ENCODE data around the gene KRT80. TPM values are rescaled to one million over a fixed set of nuclear protein-coding genes. Genes with fewer than 3 reads are reported as not detected.
A peak's percentile ranks its signal among the peaks of the same experiment; 100 is the strongest.

Gene KRT80
- total RNA-seq, 1 donor, result 1.3 TPM

- DNase-seq (ENCODE audit: low read depth), result no peak
- H3K4me3 ChIP-seq (ENCODE audit: low read depth, low read length), result no peak overlapping the region
- TF ChIP-seq CTCF (IDR thresholded peaks at IDR 0.05; ENCODE audit: insufficient read depth, low read depth, low read length), result no peak
Measured at GRCh38 chr12:52126050-52126604, 65.7 kb downstream of the KRT80 start.

- no peak for TF ChIP-seq CTCF (IDR thresholded peaks at IDR 0.05; ENCODE audit: insufficient read depth, low read depth, low read length)
- no peak for DNase-seq (ENCODE audit: low read depth)
- no peak overlapping the region for H3K4me3 ChIP-seq (ENCODE audit: low read depth, low read length)
Measured at GRCh38 chr12:52125476-52125900, 66.3 kb downstream of the KRT80 start.

- no peak overlapping the region for H3K4me3 ChIP-seq (ENCODE audit: low read depth, low read length)
- no peak for DNase-seq (ENCODE audit: low read depth)
- TF ChIP-seq CTCF (IDR thresholded peaks at IDR 0.05; ENCODE audit: insufficient read depth, low read depth, low read length), result no peak
Measured at GRCh38 chr12:52123487-52124186, 68.2 kb downstream of the KRT80 start.

- DNase-seq (ENCODE audit: low read depth), result no peak
- H3K4me3 ChIP-seq (ENCODE audit: low read depth, low read length), result no peak overlapping the region
- no peak for TF ChIP-seq CTCF (IDR thresholded peaks at IDR 0.05; ENCODE audit: insufficient read depth, low read depth, low read length)
Measured at GRCh38 chr12:52122904-52123303, 68.9 kb downstream of the KRT80 start.

- H3K4me3 ChIP-seq (ENCODE audit: low read depth, low read length), result no peak overlapping the region
- no peak for DNase-seq (ENCODE audit: low read depth)
- TF ChIP-seq CTCF (IDR thresholded peaks at IDR 0.05; ENCODE audit: insufficient read depth, low read depth, low read length), result no peak
Measured at GRCh38 chr12:52122540-52122871, 69.3 kb downstream of the KRT80 start.

GRCh38 chr12:52121824-52122539, 69.8 kb downstream of the KRT80 start:
- no peak overlapping the region for H3K4me3 ChIP-seq (ENCODE audit: low read depth, low read length)
- peak; percentile 59 for DNase-seq (ENCODE audit: low read depth)
- TF ChIP-seq CTCF (IDR thresholded peaks at IDR 0.05; ENCODE audit: insufficient read depth, low read depth, low read length), result peak; percentile 70
